MM.1S (cell line): Measurements from ENCODE around the gene YWHAE.
"Not testable (repeated sequence)": the region's sequence is repeated elsewhere in the genome, so short reads cannot be mapped to it uniquely, and the experiment has no call there.

ENCODE experiments used
- DNase-seq: peaks from one replicate; pipeline ENCODE4 v3.0.0-alpha.2; 2015
- H2AFZ ChIP-seq: fragments of 300-600 bp; sonication (generic); 2 replicates; pipeline ENCODE4 v1.6.0; 2016; ENCODE audit warnings: antibody characterized with exemption, low read length
- H3F3A ChIP-seq: fragments of 300-600 bp; sonication (generic); 2 replicates; pipeline ENCODE4 v1.6.1; 2016; ENCODE audit warnings: mild to moderate bottlenecking, antibody characterized with exemption, low read length, moderate library complexity, mixed read lengths; ENCODE audit not compliant: insufficient read depth
- H3K27ac ChIP-seq: fragments of 300-600 bp; sonication (generic); 2 replicates; pipeline ENCODE4 v1.5.1; 2016; ENCODE audit warnings: mild to moderate bottlenecking, low read length
- H3K27me3 ChIP-seq: fragments of 300-600 bp; sonication (generic); replicated peaks from 2 replicates; pipeline ENCODE4 v1.6.0; 2016; ENCODE audit warnings: low read length; ENCODE audit not compliant: insufficient read depth
- H3K36me3 ChIP-seq: fragments of 300-600 bp; sonication (generic); replicated peaks from 2 replicates; pipeline ENCODE4 v1.6.1; 2016; ENCODE audit warnings: mild to moderate bottlenecking, low read length, mixed read lengths; ENCODE audit not compliant: insufficient read depth
- H3K4me1 ChIP-seq: fragments of 300-600 bp; sonication (generic); 2 replicates; pipeline ENCODE4 v1.6.1; 2016; ENCODE audit warnings: low read length, mixed read lengths
- H3K4me2 ChIP-seq: fragments of 300-600 bp; sonication (generic); 2 replicates; pipeline ENCODE4 v1.6.0; 2016; ENCODE audit warnings: low read depth, low read length
- H3K4me3 ChIP-seq: fragments of 300-600 bp; sonication (generic); 2 replicates; pipeline ENCODE4 v1.5.1; 2016; ENCODE audit warnings: low read length, mixed read lengths
- H3K79me2 ChIP-seq: fragments of 300-600 bp; sonication (generic); 2 replicates; pipeline ENCODE4 v1.6.1; 2016; ENCODE audit warnings: mixed run types, low read length, mixed read lengths
- H3K9ac ChIP-seq: fragments of 300-600 bp; sonication (generic); 2 replicates; pipeline ENCODE4 v1.6.1; 2016; ENCODE audit warnings: low read length, mixed read lengths
- H3K9me2 ChIP-seq: fragments of 300-600 bp; sonication (generic); replicated peaks from 2 replicates; pipeline ENCODE4 v1.6.1; 2016; ENCODE audit warnings: mild to moderate bottlenecking, low read length, mixed read lengths; ENCODE audit not compliant: insufficient read depth
- H3K9me3 ChIP-seq: fragments of 300-600 bp; sonication (generic); replicated peaks from 2 replicates; pipeline ENCODE4 v1.6.1; 2016; ENCODE audit warnings: mild to moderate bottlenecking, low read length, mixed read lengths; ENCODE audit not compliant: insufficient read depth
- H4K20me1 ChIP-seq: fragments of 300-600 bp; sonication (generic); 2 replicates; pipeline ENCODE4 v1.6.1; 2016; ENCODE audit warnings: mild to moderate bottlenecking, low read length, moderate library complexity, mixed read lengths; ENCODE audit not compliant: insufficient read depth
- EZH2 ChIP-seq: fragments of 300-600 bp; sonication (generic); optimal IDR thresholded peaks from 2 replicates; pipeline ENCODE3; 2017; ENCODE audit warnings: low read depth, mild to moderate bottlenecking, antibody characterized with exemption, low read length, mixed read lengths
- EZH2phosphoT487 ChIP-seq: fragments of 300-600 bp; sonication (generic); IDR thresholded peaks from 2 replicates; pipeline ENCODE4 v1.6.1; 2018; ENCODE audit warnings: antibody characterized with exemption, low read length
- TF ChIP-seq, protein P1 (sequence below): fragments of 300-600 bp; sonication (generic); IDR thresholded peaks from 2 replicates; pipeline ENCODE4 v1.5.1; 2016; ENCODE audit warnings: antibody characterized with exemption, low read length, mixed read lengths

YWHAE gene

GRCh38 chr17:1354030-1354429, 46.0 kb downstream of the YWHAE start:
- no peaks in the 10 kb centered on the region for H3K27me3 ChIP-seq
- peaks cover 92% of the 10 kb centered on the region for H3K79me2 ChIP-seq
- no peak overlapping the region for H3K9ac ChIP-seq

GRCh38 chr17:1352530-1352929, 47.5 kb downstream of the YWHAE start:
- H3K9ac ChIP-seq, H3K9me2 ChIP-seq, H3K4me2 ChIP-seq, H2AFZ ChIP-seq, H3K27me3 ChIP-seq, DNase-seq, H3K4me1 ChIP-seq, H3K9me3 ChIP-seq, H3K27ac ChIP-seq, H3F3A ChIP-seq, H3K4me3 ChIP-seq: not testable (repeated sequence)
- H4K20me1 ChIP-seq, result peaks cover 45% of the 10 kb centered on the region
- H3K79me2 ChIP-seq, result peaks cover 93% of the 10 kb centered on the region
- H3K36me3 ChIP-seq, result peaks cover 31% of the 10 kb centered on the region

More at GRCh38 chr17:1354030-1354429, 46.0 kb downstream of the YWHAE start:
- Histone ChIP-seq H3F3A (no peaks in the 10 kb centered on the region), H3K4me1 (no peaks in the 10 kb centered on the region), H3K9me2 (no peaks in the 10 kb centered on the region), H3K27ac (no peak overlapping the region), H3K4me3 (no peak overlapping the region), H3K9me3 (no peaks in the 10 kb centered on the region), H2AFZ (no peak overlapping the region), H4K20me1 (peaks cover 34% of the 10 kb centered on the region), H3K36me3 (peaks cover 25% of the 10 kb centered on the region), H3K4me2 (no peak overlapping the region)
- DNase-seq, result no peak
- no peak for TF ChIP-seq EZH2phosphoT487
- no peak for TF ChIP-seq EZH2
- TF ChIP-seq, protein P1, sequence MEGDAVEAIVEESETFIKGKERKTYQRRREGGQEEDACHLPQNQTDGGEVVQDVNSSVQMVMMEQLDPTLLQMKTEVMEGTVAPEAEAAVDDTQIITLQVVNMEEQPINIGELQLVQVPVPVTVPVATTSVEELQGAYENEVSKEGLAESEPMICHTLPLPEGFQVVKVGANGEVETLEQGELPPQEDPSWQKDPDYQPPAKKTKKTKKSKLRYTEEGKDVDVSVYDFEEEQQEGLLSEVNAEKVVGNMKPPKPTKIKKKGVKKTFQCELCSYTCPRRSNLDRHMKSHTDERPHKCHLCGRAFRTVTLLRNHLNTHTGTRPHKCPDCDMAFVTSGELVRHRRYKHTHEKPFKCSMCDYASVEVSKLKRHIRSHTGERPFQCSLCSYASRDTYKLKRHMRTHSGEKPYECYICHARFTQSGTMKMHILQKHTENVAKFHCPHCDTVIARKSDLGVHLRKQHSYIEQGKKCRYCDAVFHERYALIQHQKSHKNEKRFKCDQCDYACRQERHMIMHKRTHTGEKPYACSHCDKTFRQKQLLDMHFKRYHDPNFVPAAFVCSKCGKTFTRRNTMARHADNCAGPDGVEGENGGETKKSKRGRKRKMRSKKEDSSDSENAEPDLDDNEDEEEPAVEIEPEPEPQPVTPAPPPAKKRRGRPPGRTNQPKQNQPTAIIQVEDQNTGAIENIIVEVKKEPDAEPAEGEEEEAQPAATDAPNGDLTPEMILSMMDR, result no peak

DNA sequence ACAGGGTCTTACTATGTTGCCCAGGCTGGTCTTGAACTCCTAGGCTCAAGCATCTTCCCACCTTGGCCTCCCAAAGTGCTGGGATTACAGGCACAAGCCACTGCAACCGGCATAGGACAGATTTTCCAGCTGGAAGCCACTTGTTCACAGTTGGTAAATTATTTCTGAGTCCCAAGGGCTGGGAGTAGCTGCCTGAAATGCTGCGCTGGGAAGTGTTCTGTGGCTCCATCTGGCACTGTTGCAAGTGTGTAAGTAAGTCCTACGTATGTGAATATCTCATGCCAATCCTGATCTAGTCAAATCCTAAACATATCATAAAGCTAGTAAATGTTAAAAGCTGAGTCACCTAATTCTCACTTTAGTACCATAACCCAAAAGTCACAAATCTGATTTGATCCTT, 48.1 kb downstream of the YWHAE start:
- peaks cover 4% of the 10 kb centered on the region; the same call in 1 of the 2 replicates for H3F3A ChIP-seq
- no peaks in the 10 kb centered on the region for H3K9me3 ChIP-seq
- peaks cover 50% of the 10 kb centered on the region for H4K20me1 ChIP-seq
- no peak overlapping the region for H3K9ac ChIP-seq
- H3K79me2 ChIP-seq, result peaks cover 95% of the 10 kb centered on the region
- TF ChIP-seq, protein P1, result no peak
- no peak for TF ChIP-seq EZH2phosphoT487
- TF ChIP-seq EZH2, result no peak
- H3K4me2 ChIP-seq, result no peak overlapping the region
- no peak for DNase-seq
- H3K4me3 ChIP-seq, result no peak overlapping the region
- no peak overlapping the region for H3K27ac ChIP-seq
- H3K4me1 ChIP-seq, result no peaks in the 10 kb centered on the region
- no peaks in the 10 kb centered on the region for H3K27me3 ChIP-seq
- H2AFZ ChIP-seq, result no peak overlapping the region
- peaks cover 32% of the 10 kb centered on the region for H3K36me3 ChIP-seq
- H3K9me2 ChIP-seq, result no peaks in the 10 kb centered on the region

DNA sequence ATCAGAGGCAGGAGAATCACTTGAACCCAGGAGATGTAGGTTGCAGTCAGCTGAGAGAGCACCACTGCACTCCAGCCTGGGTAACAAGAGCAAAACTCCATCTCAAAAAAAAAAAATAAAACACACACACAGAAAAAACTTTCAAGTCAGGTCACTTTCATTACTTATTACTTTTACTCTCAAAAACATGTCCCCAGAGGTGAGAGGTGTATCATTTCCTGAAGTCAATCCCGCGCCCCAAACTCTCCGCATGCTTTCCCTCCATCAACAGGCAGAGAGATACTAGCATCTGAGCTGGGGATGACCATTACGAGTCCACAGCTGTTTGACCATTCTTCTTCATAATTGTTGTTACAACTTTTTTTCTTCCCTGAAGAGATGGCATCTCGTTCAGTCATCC, 48.7 kb downstream of the YWHAE start:
- H3K27me3 ChIP-seq, result no peaks in the 10 kb centered on the region
- no peak overlapping the region for H3K27ac ChIP-seq
- no peak overlapping the region for H3K4me2 ChIP-seq
- H3K4me1 ChIP-seq, result no peaks in the 10 kb centered on the region
- H3K4me3 ChIP-seq, result no peak overlapping the region
- TF ChIP-seq EZH2, result no peak
- TF ChIP-seq EZH2phosphoT487, result no peak
- TF ChIP-seq, protein P1, result no peak
- H3F3A ChIP-seq, result peaks cover 8% of the 10 kb centered on the region; the same call in 1 of the 2 replicates
- H3K9me3 ChIP-seq, result no peaks in the 10 kb centered on the region
- H4K20me1 ChIP-seq, result peaks cover 55% of the 10 kb centered on the region
- H2AFZ ChIP-seq, result no peak overlapping the region
- H3K79me2 ChIP-seq, result peaks cover 94% of the 10 kb centered on the region
- no peaks in the 10 kb centered on the region for H3K9me2 ChIP-seq
- no peak for DNase-seq
- peaks cover 34% of the 10 kb centered on the region for H3K36me3 ChIP-seq
- H3K9ac ChIP-seq, result no peak overlapping the region
